Left kidney (tissue), 2 donors: ENCODE data around the gene MED10. TPM values are rescaled to one million over a fixed set of nuclear protein-coding genes. Genes with fewer than 3 reads are reported as not detected.
"Not testable (repeated sequence)": the region's sequence is repeated elsewhere in the genome, so short reads cannot be mapped to it uniquely, and the experiment has no call there.

Experiments used
- DNase-seq: peaks from one replicate; pipeline ENCODE4 v3.0.0-alpha.2; 2013
- polyA plus RNA-seq: library from polyadenylated mRNA; unstranded; fragments of 120-200 nt; gene quantifications from one replicate; pipeline ENCODE4 v1.2.1, GENCODE V29; 2013; ENCODE audit not compliant: insufficient read length

Gene MED10
- polyA plus RNA-seq, 1 donor, result 39.5 TPM

GRCh38 chr5:6376974-6377520 lies 1.3 kb downstream of the MED10 start:
- no peak for DNase-seq

GRCh38 chr5:6373081-6373846 lies 5.1 kb downstream of the MED10 start:
- DNase-seq, result no peak

GRCh38 chr5:6372251-6373080 lies 5.9 kb downstream of the MED10 start:
- DNase-seq, result no peak

GRCh38 chr5:6371079-6371810 lies 7.1 kb downstream of the MED10 start:
- DNase-seq, result no peak

GRCh38 chr5:6370580-6370979 lies 7.8 kb downstream of the MED10 start:
- no peak for DNase-seq

GRCh38 chr5:6365977-6366590 lies 12.3 kb downstream of the MED10 start:
- DNase-seq, result no peak

- DNase-seq, result no peak
Measured at GRCh38 chr5:6365142-6365976, 13.0 kb downstream of the MED10 start.

GRCh38 chr5:6363454-6364011 lies 14.8 kb downstream of the MED10 start:
- DNase-seq, result not testable (repeated sequence)

GRCh38 chr5:6362846-6363245 lies 15.5 kb downstream of the MED10 start:
- DNase-seq, result no peak

GRCh38 chr5:6361101-6361500 lies 17.2 kb downstream of the MED10 start:
- no peak for DNase-seq

GRCh38 chr5:6360323-6361072 lies 17.8 kb downstream of the MED10 start:
- DNase-seq, result no peak

- no peak for DNase-seq
Measured at GRCh38 chr5:6359555-6360322, 18.6 kb downstream of the MED10 start.

GRCh38 chr5:6358434-6358820 lies 19.9 kb downstream of the MED10 start:
- DNase-seq, result no peak

- not testable (repeated sequence) for DNase-seq
Measured at GRCh38 chr5:6357817-6358433, 20.4 kb downstream of the MED10 start.

- no peak for DNase-seq
Measured at GRCh38 chr5:6356578-6357164, 21.7 kb downstream of the MED10 start.

- DNase-seq, result no peak
Measured at GRCh38 chr5:6355294-6355693, 23.1 kb downstream of the MED10 start.

GRCh38 chr5:6354848-6355247 lies 23.5 kb downstream of the MED10 start:
- DNase-seq, result no peak

GRCh38 chr5:6353602-6354302 lies 24.6 kb downstream of the MED10 start:
- DNase-seq, result no peak
